A549 treated with CpdA at 1 μM for 4 hours (cell line): ENCODE data around the gene PPFIBP1. TPM values are rescaled to one million over a fixed set of nuclear protein-coding genes. Genes with fewer than 3 reads are reported as not detected.

Experiments
- total RNA-seq: library from RNA; stranded (reverse); fragments of 200-300 nt; extraction: Qiagen RNA extraction; gene quantifications from 5 replicates; pipeline ENCODE4 v1.2.3, GENCODE V29; 2022; ENCODE audit warnings: low read depth

The PPFIBP1 gene
- 19.1 to 41.8 TPM (median 28.8 TPM) in 5 replicates for total RNA-seq

GRCh38 chr12:27523642-27524493 is at the start of gene PPFIBP1:
TSS of gene PPFIBP1 (plus strand) at chr12:27524206. CDS start at chr12:27633397, 109,191 bp downstream.

DNA sequence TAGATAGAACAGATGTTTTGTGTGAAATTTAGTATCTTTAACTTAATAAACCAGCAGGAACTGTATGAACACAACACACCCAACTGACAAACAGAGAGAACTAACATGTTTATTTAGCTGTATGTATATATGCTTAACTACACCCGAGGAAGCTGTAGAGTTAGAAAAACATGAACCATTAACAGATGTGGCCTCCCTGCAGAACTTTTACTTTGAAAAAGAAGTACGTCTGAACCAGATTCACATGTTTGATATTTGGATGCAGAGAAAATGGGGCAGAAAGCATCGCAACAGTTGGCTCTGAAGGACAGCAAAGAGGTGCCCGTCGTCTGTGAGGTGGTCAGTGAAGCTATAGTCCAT is 172.3 kb downstream of the PPFIBP1 start, which contains the start of gene REP15:
Gene REP15 (plus strand): TSS at position 155 of the 360 bp plus-strand sequence. CDS start 116 bp downstream, at position 271.

GRCh38 chr12:27710592-27711316 is 186.7 kb downstream of the PPFIBP1 start, which contains the start of gene MRPS35:
TSS of gene MRPS35 (plus strand) at chr12:27710832. CDS start at chr12:27710844, 12 bp downstream.

Other genes with a start within 250 kb of the PPFIBP1 start
- 22.3 to 32.6 TPM (median 26.0 TPM) in 5 replicates for gene BMAL2, start 191.4 kb upstream of the PPFIBP1 start, total RNA-seq
- gene SMCO2, start 77.5 kb upstream of the PPFIBP1 start, total RNA-seq = 0.13 to 0.50 TPM (median 0.24 TPM) in 5 replicates
- gene REP15, start 172.2 kb downstream of the PPFIBP1 start, total RNA-seq = 0.28 to 0.97 TPM (median 0.48 TPM) in 5 replicates
- gene MRPS35, start 186.6 kb downstream of the PPFIBP1 start, total RNA-seq = 94.6 to 108 TPM (median 96.7 TPM) in 5 replicates